B cell (primary cell): Measurements from ENCODE around the gene AUTS2. TPM values are rescaled to one million over a fixed set of nuclear protein-coding genes. Genes with fewer than 3 reads are reported as not detected.

Experiments used
- ATAC-seq: fragments of 200-7000 bp; cut with Tn5 transposase; one replicate; pipeline ENCODE4 v1.10.0; 2021; ENCODE audit warnings: low read depth, mild to moderate bottlenecking, moderate number of reproducible peaks, moderate library complexity
- CTCF ChIA-PET: fragments of 350-600 bp; sonication (Branson Sonifier 250); formaldehyde crosslinking; loops from one replicate; lab custom pipeline; 2021; ENCODE audit warnings: antibody characterized with exemption, inconsistent platforms; lab: Charles Lee
- POLR2A ChIA-PET: fragments of 350-600 bp; sonication (Branson Sonifier 250); formaldehyde crosslinking; loops from one replicate; lab custom pipeline; 2021; ENCODE audit warnings: antibody characterized with exemption; lab: Charles Lee
- DNase-seq: peaks from one replicate; pipeline ENCODE4 v3.0.0; 2013
- H2AFZ ChIP-seq: 2 replicates; pipeline ENCODE4 v1.6.1; 2012; ENCODE audit warnings: mild to moderate bottlenecking, low read depth, low read length; ENCODE audit not compliant: insufficient read depth, poor library complexity, severe bottlenecking
- H3K27ac ChIP-seq, 2 donors: 1 replicate in 1 of 2; 2 replicates in 1 of 2; pipeline ENCODE4 v1.5.1; 2012 to 2013; ENCODE audit warnings: low read length in 2 of 2, mild to moderate bottlenecking in 2 of 2, moderate library complexity in 1 of 2
- H3K27me3 ChIP-seq, 4 experiments: fragments of 200-600 bp in 1 of 4; sonication (generic) in 1 of 4; replicated peaks in 1 of 4; 1 replicate in 2 of 4; 2 replicates in 2 of 4; pipeline versions ENCODE4 v1.6.1 to v1.7.0; 2013 to 2016; ENCODE audit warnings: low read length in 3 of 4, mild to moderate bottlenecking in 2 of 4, mixed read lengths in 1 of 4, moderate library complexity in 1 of 4; ENCODE audit not compliant: insufficient read depth in 4 of 4, control insufficient read depth in 3 of 4; ENCODE audit errors: control extremely low read depth in 1 of 4
- H3K36me3 ChIP-seq, 2 experiments: replicated peaks in 1 of 2; 1 replicate in 1 of 2; 2 replicates in 1 of 2; pipeline versions ENCODE4 v1.6.1 to v1.7.1; 2013; ENCODE audit warnings: low read length in 1 of 2; ENCODE audit not compliant: insufficient read depth in 2 of 2, control insufficient read depth in 1 of 2; ENCODE audit errors: control extremely low read depth in 1 of 2, extremely low read depth in 1 of 2
- H3K4me1 ChIP-seq, 2 donors: fragments of 200-600 bp in 1 of 2; sonication (generic) in 1 of 2; 1 replicate in 1 of 2; 2 replicates in 1 of 2; pipeline versions ENCODE4 v1.5.1 to v1.6.1; 2013 to 2017; ENCODE audit warnings: low read length in 2 of 2; ENCODE audit not compliant: control insufficient read depth in 2 of 2, insufficient read depth in 2 of 2
- H3K4me2 ChIP-seq: replicated peaks from 2 replicates; pipeline ENCODE3; 2012; ENCODE audit warnings: mild to moderate bottlenecking, low read depth, low read length; ENCODE audit not compliant: poor library complexity, severe bottlenecking
- H3K4me3 ChIP-seq, 5 experiments: fragments of 200-600 bp in 1 of 5; sonication (generic) in 1 of 5; 1 replicate in 3 of 5; 2 replicates in 2 of 5; pipeline versions ENCODE4 v1.5.1 to v1.7.0; 2011 to 2016; ENCODE audit warnings: low read length in 4 of 5, mild to moderate bottlenecking in 4 of 5, low read depth in 2 of 5, control low read depth in 1 of 5, moderate library complexity in 1 of 5; ENCODE audit not compliant: insufficient read depth in 1 of 5; ENCODE audit errors: control extremely low read depth in 1 of 5, extremely low read depth in 1 of 5
- H3K79me2 ChIP-seq: fragments of 200-600 bp; sonication (generic); one replicate; pipeline ENCODE4 v1.6.0; 2016; ENCODE audit warnings: low read length; ENCODE audit not compliant: control insufficient read depth, insufficient read depth
- H3K9ac ChIP-seq: fragments of 200-600 bp; sonication (generic); 2 replicates; pipeline ENCODE4 v1.6.1; 2017; ENCODE audit warnings: mild to moderate bottlenecking, low read length, moderate library complexity
- H3K9me3 ChIP-seq, 3 donors: one replicate each; pipeline versions ENCODE4 v1.6.1 to v1.7.1; 2013; ENCODE audit warnings: low read length in 2 of 3; ENCODE audit not compliant: control insufficient read depth in 2 of 3, insufficient read depth in 1 of 3; ENCODE audit errors: control extremely low read depth in 1 of 3
- H4K20me1 ChIP-seq: 2 replicates; pipeline ENCODE4 v1.6.0; 2012; ENCODE audit warnings: mild to moderate bottlenecking, low read length; ENCODE audit not compliant: insufficient read depth, control insufficient read depth, poor library complexity, severe bottlenecking
- H3K27ac Mint-ChIP-seq: one replicate; pipeline ENCODE4 v1.8.0; 2021; ENCODE audit warnings: mixed read lengths
- H3K27me3 Mint-ChIP-seq: one replicate; pipeline ENCODE4 v1.8.0; 2021; ENCODE audit warnings: mixed read lengths
- H3K4me1 Mint-ChIP-seq: one replicate; pipeline ENCODE4 v1.8.0; 2021; ENCODE audit warnings: mixed read lengths
- H3K4me3 Mint-ChIP-seq: one replicate; pipeline ENCODE4 v1.8.0; 2021; ENCODE audit warnings: mixed read lengths
- H3K9me3 Mint-ChIP-seq: one replicate; pipeline ENCODE4 v1.8.0; 2022; ENCODE audit warnings: mixed read lengths; ENCODE audit not compliant: insufficient read depth
- CTCF ChIP-seq: fragments of 200-600 bp; IDR thresholded peaks from one replicate; pipeline ENCODE4 v1.8.0; 2022; ENCODE audit warnings: antibody characterized with exemption, mild to moderate bottlenecking
- EZH2 ChIP-seq: IDR thresholded peaks from 2 replicates; pipeline ENCODE4 v1.6.1; 2012; ENCODE audit warnings: borderline replicate concordance, low read depth, mild to moderate bottlenecking, moderate library complexity, low read length; ENCODE audit not compliant: insufficient read depth, poor library complexity, severe bottlenecking
- WGBS: methylation state at CpG from one replicate; pipeline ENCODE4 v1.1.5; 2013; ENCODE audit warnings: missing lambda C conversion rate; ENCODE audit not compliant: insufficient coverage; 5-methylcytosine and 5-hydroxymethylcytosine counted together
- intact Hi-C: fragments of 100-400 bp; cut with micrococcal nuclease; formaldehyde crosslinking; loops from one replicate; pipeline ENCODE4 v1.10.0; 2022
- polyA plus RNA-seq: library from polyadenylated mRNA; depleted of rRNA; stranded (reverse); fragments of >200 nt; gene quantifications from 2 replicates; pipeline ENCODE4 v1.2.3, GENCODE V29; 2012
- total RNA-seq, 2 donors: library from RNA; stranded (reverse); fragments of 120-200 nt in 1 of 2; gene quantifications; 1 replicate in 1 of 2; 2 replicates in 1 of 2; pipeline versions ENCODE4 v1.2.3 to v1.2.4, GENCODE V29; 2013 to 2022

Gene AUTS2
- total and polyA plus RNA-seq, 2 donors (not counting 1 experiment from before 2014, with no cell fraction given) = 22.3 to 35.0 TPM

- H3K27me3 Mint-ChIP-seq = no peaks in the 10 kb centered on the region
- DNase-seq (no peak), ATAC-seq (no peak)
- no peak overlapping the region for H3K4me3 ChIP-seq
- ChIA-PET CTCF (no interaction called here), POLR2A (no interaction called here)
- H3K9ac ChIP-seq = no peak overlapping the region
- H3K9me3 Mint-ChIP-seq = no peaks in the 10 kb centered on the region
- H4K20me1 ChIP-seq = no peaks in the 10 kb centered on the region
- no peaks in the 10 kb centered on the region for H3K36me3 ChIP-seq
- no peak overlapping the region for H3K27ac Mint-ChIP-seq
- H3K27ac ChIP-seq = no peak overlapping the region
- H2AFZ ChIP-seq = no peak overlapping the region
- 97% methylated on average over 6 of the region's 6 CpGs for WGBS
- peaks cover 36% of the 10 kb centered on the region for H3K4me1 Mint-ChIP-seq
- H3K27me3 ChIP-seq = no peaks in the 10 kb centered on the region
- no peak overlapping the region for H3K4me3 Mint-ChIP-seq
- TF ChIP-seq EZH2 (no peak), CTCF (no peak)
- H3K9me3 ChIP-seq = no peaks in the 10 kb centered on the region
- intact Hi-C loops = no loop called here
- no peaks in the 10 kb centered on the region for H3K79me2 ChIP-seq
- H3K4me1 ChIP-seq = peaks cover 30 to 33% of the 10 kb centered on the region in 2 donors
- no peak overlapping the region for H3K4me2 ChIP-seq
Measured at GRCh38 chr7:70460562-70460961, 862.3 kb downstream of the AUTS2 start.

GRCh38 chr7:70463352-70463938 lies 865.2 kb downstream of the AUTS2 start:
- H3K4me3 Mint-ChIP-seq = no peak overlapping the region
- Histone ChIP-seq H3K27me3 (no peaks in the 10 kb centered on the region), H3K9me3 (no peaks in the 10 kb centered on the region), H3K4me3 (no peak overlapping the region), H3K4me2 (no peak overlapping the region), H4K20me1 (no peaks in the 10 kb centered on the region), H3K27ac (no peak overlapping the region), H3K79me2 (no peaks in the 10 kb centered on the region), H2AFZ (no peak overlapping the region), H3K9ac (no peak overlapping the region), H3K36me3 (no peaks in the 10 kb centered on the region), H3K4me1 (peaks cover under 1 to 4% of the 10 kb centered on the region in 2 donors)
- no peak for TF ChIP-seq CTCF
- no peak for TF ChIP-seq EZH2
- 95% methylated on average over 3 of the region's 5 CpGs for WGBS
- intact Hi-C loops = no loop called here
- ChIA-PET CTCF (no interaction called here), POLR2A (no interaction called here)
- H3K4me1 Mint-ChIP-seq = peaks cover 7% of the 10 kb centered on the region
- H3K9me3 Mint-ChIP-seq = no peaks in the 10 kb centered on the region
- no peak overlapping the region for H3K27ac Mint-ChIP-seq
- DNase-seq (no peak), ATAC-seq (no peak)
- no peaks in the 10 kb centered on the region for H3K27me3 Mint-ChIP-seq
